ENCODE measurements around the gene MAGEA3.
"Not testable (repeated sequence)": the region's sequence is repeated elsewhere in the genome, so short reads cannot be mapped to it uniquely, and the experiment has no call there.

MAGEA3 gene

GRCh38 chrX:152735101-152735500, 36.5 kb downstream of the MAGEA3 start:
- DNase-seq, result peak in 1 of 10 donors; percentile 2
- intact Hi-C loops (cut with DNase I), result no loop called here

DNA sequence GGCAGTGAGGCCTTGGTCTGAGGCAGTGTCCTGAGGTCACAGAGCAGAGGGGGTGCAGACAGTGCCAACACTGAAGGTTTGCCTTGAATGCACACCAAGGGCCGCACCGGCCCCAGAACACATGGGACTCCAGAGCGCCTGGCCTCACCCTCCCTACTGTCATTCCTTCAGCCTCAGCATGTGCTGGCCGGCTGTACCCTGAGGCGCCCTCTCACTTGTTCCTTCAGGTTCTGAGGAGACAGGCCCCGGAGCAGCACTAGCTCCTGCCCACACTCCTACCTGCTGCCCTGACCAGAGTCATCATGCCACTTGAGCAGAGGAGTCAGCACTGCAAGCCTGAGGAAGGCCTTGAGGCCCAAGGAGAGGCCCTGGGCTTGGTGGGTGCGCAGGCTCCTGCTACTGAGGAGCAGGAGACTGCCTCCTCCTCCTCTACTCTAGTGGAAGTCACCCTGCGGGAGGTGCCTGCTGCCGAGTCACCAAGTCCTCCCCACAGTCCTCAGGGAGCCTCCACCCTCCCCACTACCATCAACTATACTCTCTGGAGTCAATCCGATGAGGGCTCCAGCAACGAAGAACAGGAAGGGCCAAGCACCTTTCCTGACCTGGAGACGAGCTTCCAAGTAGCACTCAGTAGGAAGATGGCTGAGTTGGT, 37.4 kb downstream of the MAGEA3 start:
- intact Hi-C loops (cut with DNase I), result no loop called here
- peak in 1 of 10 donors; percentile 68 for DNase-seq

GRCh38 chrX:152736528-152736927, 37.9 kb downstream of the MAGEA3 start:
- intact Hi-C loops (cut with DNase I), result not testable (repeated sequence)

GRCh38 chrX:152738560-152738959, 40.0 kb downstream of the MAGEA3 start:
- intact Hi-C loops (cut with DNase I), result no loop called here
- no peak for DNase-seq

More at GRCh38 chrX:152736528-152736927, 37.9 kb downstream of the MAGEA3 start:
- peak in 1 of 10 donors; percentile 44 for DNase-seq

All from posterior cingulate gyrus (tissue), 11 donors.